ENCODE results near the gene PIAS1. TPM values are rescaled to one million over a fixed set of nuclear protein-coding genes. Genes with fewer than 3 reads are reported as not detected.

Gene PIAS1
- total RNA-seq, result 27.4 and 27.9 TPM in 2 replicates

GRCh38 chr15:68053701-68054627 is at the start of gene PIAS1:
TSS of gene PIAS1 (plus strand) at chr15:68054315. CDS start at chr15:68054327, 12 bp downstream.

GRCh38 chr15:68204776-68205557 is 150.9 kb downstream of the PIAS1 start, which contains the start of gene CALML4:
TSS of gene CALML4 (minus strand) at chr15:68205332. CDS start at chr15:68205247, 85 bp downstream.

GRCh38 chr15:68229386-68230156 is 175.5 kb downstream of the PIAS1 start, which contains the start of gene CLN6:
TSS of gene CLN6 (minus strand) at chr15:68229728. CDS start at chr15:68229584, 144 bp downstream.

Other genes with a start within 250 kb of the PIAS1 start
- gene SKOR1, start 228.8 kb upstream of the PIAS1 start, total RNA-seq, result under 0.01 TPM in 2 replicates
- gene RNU6-1, start 214.3 kb upstream of the PIAS1 start, total RNA-seq, result not detected in 2 replicates
- gene CALML4, start 151.0 kb downstream of the PIAS1 start, total RNA-seq, result 1.8 and 3.9 TPM in 2 replicates
- 18.7 and 37.9 TPM in 2 replicates for gene CLN6, start 175.4 kb downstream of the PIAS1 start, total RNA-seq
- 51.8 and 68.2 TPM in 2 replicates for gene FEM1B, start 223.4 kb downstream of the PIAS1 start, total RNA-seq